G401 (cell line): ENCODE data around the gene PROM1. TPM values are rescaled to one million over a fixed set of nuclear protein-coding genes. Genes with fewer than 3 reads are reported as not detected.

ENCODE experiments used
- DNase-seq: peaks from one replicate; pipeline ENCODE4 v3.0.0-alpha.2; 2015; ENCODE audit warnings: low spot score
- in situ Hi-C: cut with HindIII; loops from 2 replicates; pipeline ENCODE4 v1.10.0; 2016; ENCODE audit warnings: low sequenced_read_pairs, mixed read lengths
- total RNA-seq: library from RNA; depleted of rRNA; stranded (reverse); fragments of >200 nt; shearing (Covaris generic); gene quantifications from 2 replicates; pipeline ENCODE4 v1.2.3, GENCODE V29; 2014

Gene PROM1
- total RNA-seq, 1 experiment from 2014 or later: 0.37 TPM

DNA sequence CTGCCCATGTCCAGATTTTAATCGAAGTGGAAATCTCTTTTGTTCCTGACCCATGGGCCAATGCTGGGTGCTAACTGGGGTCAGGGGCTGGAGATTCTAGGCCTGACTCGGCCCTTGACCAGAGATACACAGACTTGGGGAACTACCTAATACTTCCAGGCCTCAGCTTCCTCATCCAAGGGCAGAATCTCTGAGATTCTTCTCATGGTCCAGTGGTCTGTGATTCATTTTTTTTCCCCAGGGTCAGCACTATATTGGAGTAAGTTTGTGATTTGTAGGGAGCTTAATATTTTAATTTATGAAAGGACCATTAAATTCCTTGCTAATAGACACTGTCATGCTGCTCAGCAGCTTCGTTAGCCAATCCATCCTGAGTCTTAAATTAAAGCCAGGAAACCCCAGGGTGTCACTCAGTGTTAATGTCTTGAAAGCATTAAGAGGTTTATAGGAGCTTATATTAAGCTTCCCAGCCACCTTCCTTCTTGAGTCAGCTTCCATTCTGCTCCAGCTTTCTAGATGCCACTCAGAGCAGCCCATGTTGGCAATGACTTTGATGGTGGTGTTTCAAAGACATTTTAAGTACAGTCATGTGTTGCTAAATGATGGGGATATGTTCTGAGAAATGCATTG lies 27.0 kb upstream of the PROM1 start:
- DNase-seq: no peak
- in situ Hi-C loops: no loop called here

DNA sequence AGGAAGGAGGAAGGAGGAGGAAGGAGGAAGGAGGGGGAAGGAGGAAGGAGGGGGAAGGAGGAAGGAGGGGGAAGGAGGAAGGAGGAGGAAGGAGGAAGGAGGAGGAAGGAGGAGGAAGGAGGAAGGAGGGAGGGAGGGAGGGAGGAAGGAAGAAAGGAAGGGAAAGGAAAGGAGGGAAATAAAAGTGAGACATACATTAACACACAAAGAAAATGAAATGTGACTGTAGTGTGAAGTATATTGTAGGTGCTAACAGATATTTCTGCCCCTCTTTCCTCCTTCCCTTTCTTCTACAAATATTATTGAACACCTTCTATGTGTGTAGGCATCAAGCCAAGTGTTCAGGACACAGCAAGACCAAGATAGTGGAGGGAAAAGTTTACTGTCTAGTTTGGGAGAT lies 26.4 kb upstream of the PROM1 start:
- in situ Hi-C loops: no loop called here
- no peak for DNase-seq

- in situ Hi-C loops: no loop called here
- DNase-seq: no peak
Measured at GRCh38 chr4:16109256-16109655, 25.4 kb upstream of the PROM1 start.

DNA sequence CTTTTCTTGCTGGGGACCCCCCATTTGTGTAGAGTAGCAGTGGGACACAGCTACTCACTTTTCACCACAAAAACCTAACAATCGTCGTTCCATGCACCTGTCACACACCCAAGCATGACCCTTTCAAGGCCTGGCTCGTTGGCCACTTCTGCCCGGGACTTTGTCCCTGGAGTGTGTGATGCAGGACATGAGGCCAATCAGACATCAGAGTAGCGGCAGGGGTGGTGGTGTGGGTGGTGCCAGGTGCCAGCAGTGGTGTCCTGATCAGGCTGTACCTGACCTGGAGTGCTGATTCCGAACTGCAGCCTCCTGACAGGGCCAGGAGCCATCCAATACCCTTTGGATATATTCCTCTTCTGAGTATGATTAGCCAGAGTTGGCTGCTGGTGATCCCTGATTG lies 23.1 kb upstream of the PROM1 start:
- DNase-seq: no peak
- in situ Hi-C loops: no loop called here

GRCh38 chr4:16104520-16104919 lies 20.7 kb upstream of the PROM1 start:
- no peak for DNase-seq
- in situ Hi-C loops: no loop called here

GRCh38 chr4:16102356-16102755 lies 18.5 kb upstream of the PROM1 start:
- in situ Hi-C loops: no loop called here
- DNase-seq: no peak

DNA sequence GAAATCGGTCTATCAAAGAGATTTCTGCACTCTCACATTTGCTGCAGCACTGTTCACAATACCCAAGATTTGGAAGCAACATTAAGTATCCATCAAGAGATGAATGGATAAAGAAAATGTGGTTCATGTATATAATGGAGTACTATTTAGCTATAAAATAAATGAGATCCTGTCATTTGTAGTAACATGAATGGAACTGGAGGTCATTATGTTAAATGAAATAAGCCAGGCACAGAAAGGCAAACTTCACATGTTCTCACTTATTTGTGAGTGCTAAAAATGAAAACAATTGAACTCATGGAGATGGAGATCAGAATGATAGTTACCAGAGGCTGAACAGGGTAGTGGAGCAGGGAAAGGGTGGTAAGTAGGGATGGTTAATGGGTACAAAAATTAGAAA lies 17.0 kb upstream of the PROM1 start:
- DNase-seq: no peak
- in situ Hi-C loops: no loop called here

DNA sequence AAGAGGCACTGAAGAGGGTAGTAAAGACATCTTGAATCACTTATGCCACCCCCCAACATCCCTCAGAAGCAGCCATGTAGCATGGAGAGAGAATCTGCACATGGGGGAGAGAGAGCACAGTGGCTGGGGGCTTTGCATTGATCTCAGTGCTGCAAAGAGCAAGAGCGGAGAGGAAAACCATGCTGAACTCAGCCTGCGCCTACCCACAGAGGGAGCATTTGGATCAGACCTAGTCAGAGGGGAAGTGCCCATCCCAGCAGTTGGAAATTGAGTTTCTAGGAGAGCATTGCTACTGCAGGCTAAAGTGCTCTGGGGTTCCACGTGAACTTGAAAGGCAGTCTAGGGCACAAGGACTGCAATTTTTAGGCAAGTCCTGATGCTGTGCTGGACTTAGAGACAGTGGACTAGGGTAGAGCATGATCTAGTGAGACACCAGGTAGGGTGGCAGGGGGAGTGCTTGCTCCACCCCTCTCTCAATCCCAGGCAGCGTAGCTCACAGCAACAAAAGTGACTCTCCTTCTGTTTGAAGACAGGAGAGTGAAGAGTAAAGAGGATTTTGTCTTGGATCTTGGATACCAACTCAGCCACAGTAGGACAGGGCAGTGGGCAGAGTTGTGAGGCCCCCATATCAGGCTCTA lies 9.0 kb upstream of the PROM1 start:
- in situ Hi-C loops: no loop called here
- no peak for DNase-seq

- in situ Hi-C loops: no loop called here
- DNase-seq: no peak
Measured at GRCh38 chr4:16090096-16090705, 6.4 kb upstream of the PROM1 start.

DNA sequence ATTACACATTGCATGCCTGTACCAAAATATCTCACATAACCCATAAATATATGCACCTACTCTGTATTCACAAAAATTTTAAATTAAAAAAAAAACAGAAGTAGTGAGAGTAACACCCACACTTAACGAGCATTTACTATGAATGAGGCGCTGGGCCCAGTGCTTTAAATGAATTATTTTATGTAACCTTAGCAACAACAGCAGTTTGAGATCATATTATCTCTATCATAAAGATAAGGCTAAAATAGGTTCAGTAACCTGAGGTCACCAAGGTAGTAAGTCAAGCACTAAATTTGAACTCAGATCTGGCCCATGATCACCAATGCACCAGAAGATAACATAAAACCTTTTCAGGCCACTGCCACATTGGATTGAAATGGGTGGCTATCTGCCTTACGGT lies 5.3 kb upstream of the PROM1 start:
- in situ Hi-C loops: no loop called here

GRCh38 chr4:16088601-16089000 lies 4.8 kb upstream of the PROM1 start:
- in situ Hi-C loops: no loop called here
- no peak for DNase-seq

More for the DNA sequence above, 5.3 kb upstream of the PROM1 start:
- no peak for DNase-seq

DNA sequence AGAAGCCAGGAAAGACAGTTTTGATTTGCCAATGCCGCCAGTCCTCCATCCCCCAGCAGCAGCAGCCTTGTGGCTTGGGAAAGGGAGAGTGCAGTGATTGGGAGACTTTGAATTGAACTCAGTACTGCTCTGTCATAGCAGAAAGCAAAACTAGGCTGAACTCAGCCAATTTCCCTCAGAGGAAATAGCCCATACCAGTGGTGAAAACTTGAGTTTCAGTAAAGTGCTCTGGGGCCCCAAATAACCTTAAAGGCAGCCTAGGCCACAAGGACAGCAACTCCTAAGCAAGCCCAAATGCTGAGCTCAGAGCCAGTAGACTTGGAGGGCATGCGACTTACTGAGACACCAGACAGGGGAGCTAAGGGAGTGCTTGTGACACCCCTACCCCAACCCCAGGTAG lies 2.0 kb upstream of the PROM1 start:
- no peak for DNase-seq
- in situ Hi-C loops: no loop called here

DNA sequence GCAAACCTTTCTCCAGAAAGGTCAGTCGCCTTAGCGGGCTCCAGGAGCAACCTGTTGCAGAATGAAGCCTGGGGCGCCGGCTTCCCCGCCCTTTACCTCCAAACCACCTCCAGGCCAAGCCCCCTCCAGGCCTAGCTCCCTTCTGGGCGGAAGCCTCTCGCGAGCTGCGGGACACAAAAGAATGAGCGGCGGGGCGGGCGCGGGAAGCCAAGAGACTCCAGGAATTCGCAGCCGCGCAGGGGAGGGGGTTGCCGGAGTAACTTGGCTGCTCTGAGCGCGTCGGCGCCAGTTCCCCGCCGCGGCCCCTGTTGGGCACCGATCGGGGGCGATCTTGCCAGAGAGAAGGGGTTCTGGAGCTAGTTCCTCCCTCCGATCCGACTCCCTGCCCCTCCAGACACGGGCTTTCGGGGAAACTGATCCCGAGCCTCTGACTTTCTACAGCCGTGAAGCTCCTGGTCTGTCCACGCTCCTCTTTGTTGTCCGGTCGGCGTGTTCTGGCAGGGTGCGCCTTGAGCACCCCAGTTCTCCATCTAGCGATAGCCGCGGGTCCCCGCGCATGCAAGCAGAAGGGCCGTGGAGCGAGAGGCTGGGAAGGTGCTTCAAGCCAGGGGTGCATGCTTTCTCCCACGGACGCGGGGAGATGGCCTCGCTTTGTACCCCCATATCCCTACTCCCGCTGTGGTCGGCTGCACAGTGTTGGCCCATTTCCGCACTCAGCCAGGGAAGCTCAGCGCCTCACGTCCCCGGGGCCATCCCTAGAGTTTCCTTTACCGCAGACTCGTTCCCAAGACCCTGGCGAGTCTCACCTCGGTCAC lies 1.2 kb downstream of the PROM1 start:
- in situ Hi-C loops: no loop called here
- DNase-seq: no peak

DNA sequence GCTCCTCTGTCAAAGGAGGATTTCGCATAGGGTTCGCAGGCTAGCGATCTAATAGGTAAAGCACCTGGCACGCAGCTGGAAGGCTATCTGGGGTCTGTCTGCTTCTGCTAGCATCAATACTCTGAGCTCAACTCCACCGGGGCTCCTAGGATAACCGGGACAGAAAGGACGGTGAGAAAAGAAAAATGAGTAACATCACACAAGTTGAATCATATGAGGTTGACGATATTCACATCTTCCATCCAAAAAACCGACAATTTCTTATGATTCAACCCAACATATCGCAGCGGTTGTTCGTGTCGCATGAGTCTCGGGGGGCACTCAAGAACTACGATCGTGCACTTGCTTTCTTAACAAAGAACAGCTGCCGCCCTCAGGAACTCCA lies 1.8 kb downstream of the PROM1 start:
- no peak for DNase-seq
- in situ Hi-C loops: no loop called here

DNA sequence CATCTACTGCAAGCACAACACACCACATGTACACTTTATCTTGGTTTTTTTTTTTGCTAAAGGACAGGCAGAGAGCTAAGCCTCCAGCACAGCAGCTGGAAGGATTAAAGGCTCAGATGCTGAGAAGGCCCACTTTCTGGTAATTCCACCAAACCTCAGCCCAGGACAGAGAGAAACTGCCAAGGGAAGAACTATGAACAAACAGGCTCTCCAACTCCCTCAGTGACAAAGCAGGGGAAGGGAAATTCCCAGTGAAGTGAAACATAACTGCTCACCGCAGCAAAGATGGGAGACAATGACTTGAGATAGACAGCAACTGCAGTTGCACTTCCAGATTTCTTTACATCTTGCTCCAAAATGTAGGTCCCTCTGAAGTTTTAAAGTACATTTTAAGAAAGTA lies 4.8 kb downstream of the PROM1 start:
- in situ Hi-C loops: no loop called here
- no peak for DNase-seq

GRCh38 chr4:16078195-16078760 lies 5.5 kb downstream of the PROM1 start:
- in situ Hi-C loops: no loop called here
- no peak for DNase-seq

- in situ Hi-C loops: no loop called here
- no peak for DNase-seq
Measured at GRCh38 chr4:16077786-16078185, 6.0 kb downstream of the PROM1 start.

DNA sequence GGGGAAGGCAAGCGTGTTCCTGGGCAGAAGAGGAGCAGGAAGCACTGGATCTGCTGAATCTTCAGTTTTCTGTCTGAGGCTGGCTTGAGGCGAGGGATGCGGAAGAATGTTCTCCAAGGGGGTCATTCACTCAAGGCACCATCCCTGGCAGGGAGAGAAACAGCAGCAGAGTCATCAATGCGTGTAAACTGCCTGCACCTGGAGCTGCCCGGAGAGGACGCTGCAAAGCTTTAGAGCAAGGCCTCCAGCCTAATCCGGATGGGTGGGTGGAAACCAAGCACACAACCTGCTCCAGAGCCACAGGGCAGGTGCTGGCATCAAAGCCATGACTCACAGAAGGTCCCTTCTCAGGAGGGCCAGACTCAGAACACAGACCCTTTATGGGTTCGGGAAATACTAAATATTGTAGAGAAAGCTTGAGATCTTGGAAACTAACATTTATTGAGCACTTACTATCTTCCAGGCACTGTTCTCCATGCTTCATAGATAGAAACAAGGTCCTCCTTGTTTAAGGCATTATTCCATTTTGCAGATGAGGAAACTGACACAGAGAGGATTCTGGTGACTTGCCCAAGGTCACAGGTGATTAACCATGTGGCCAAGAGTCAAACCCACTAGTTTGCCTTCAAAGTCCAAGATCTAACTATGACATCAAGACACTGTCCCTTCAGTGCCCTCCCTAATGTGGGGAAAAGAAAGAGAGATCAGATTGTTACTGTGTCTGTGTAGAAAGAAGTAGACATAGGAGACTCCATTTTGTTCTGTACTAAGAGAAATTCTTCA lies 7.7 kb downstream of the PROM1 start:
- in situ Hi-C loops: no loop called here
- DNase-seq: no peak

- DNase-seq: no peak
Measured at GRCh38 chr4:16075061-16075460, 8.8 kb downstream of the PROM1 start.

More at GRCh38 chr4:16075061-16075460, 8.8 kb downstream of the PROM1 start:
- in situ Hi-C loops: no loop called here
